Skeletal muscle tissue (tissue), 4 donors: ENCODE measurements around the gene IFI44L. TPM values are rescaled to one million over a fixed set of nuclear protein-coding genes. Genes with fewer than 3 reads are reported as not detected.
A peak's percentile ranks its signal among the peaks of the same experiment; 100 is the strongest.

Source experiments
- H3K27ac ChIP-seq: one replicate; pipeline ENCODE4 v1.7.0; 2013; ENCODE audit warnings: mild to moderate bottlenecking, low read depth, low read length, inconsistent platforms
- H3K27me3 ChIP-seq, 3 donors: one replicate each; pipeline ENCODE4 v1.7.0; 2013; ENCODE audit warnings: low read length in 3 of 3; ENCODE audit not compliant: control insufficient read depth in 3 of 3, insufficient read depth in 3 of 3
- H3K36me3 ChIP-seq, 3 donors: one replicate each; pipeline ENCODE4 v1.7.0; 2013; ENCODE audit warnings: low read length in 3 of 3; ENCODE audit not compliant: control insufficient read depth in 3 of 3, insufficient read depth in 3 of 3
- H3K4me1 ChIP-seq, 3 donors: one replicate each; pipeline ENCODE4 v1.7.0; 2013; ENCODE audit warnings: low read length in 3 of 3, mild to moderate bottlenecking in 3 of 3; ENCODE audit not compliant: control insufficient read depth in 3 of 3, insufficient read depth in 3 of 3
- H3K4me3 ChIP-seq, 3 donors: one replicate each; pipeline ENCODE4 v1.7.0; 2013; ENCODE audit warnings: low read length in 3 of 3
- H3K9ac ChIP-seq, 3 donors: one replicate each; pipeline ENCODE4 v1.7.0; 2013; ENCODE audit warnings: low read length in 3 of 3, mild to moderate bottlenecking in 3 of 3, moderate library complexity in 2 of 3, low read depth in 1 of 3
- H3K9me3 ChIP-seq, 3 donors: one replicate each; pipeline ENCODE4 v1.7.0; 2013; ENCODE audit warnings: low read length in 3 of 3; ENCODE audit not compliant: control insufficient read depth in 3 of 3
- total RNA-seq: library from RNA; depleted of rRNA; stranded (reverse); fragments of >200 nt; gene quantifications from one replicate; pipeline ENCODE4 v1.2.3, GENCODE V29; 2014
- donor health status: Osteomylitis.

Gene IFI44L
- total RNA-seq, 1 donor from 2014 or later = 7.3 TPM

DNA sequence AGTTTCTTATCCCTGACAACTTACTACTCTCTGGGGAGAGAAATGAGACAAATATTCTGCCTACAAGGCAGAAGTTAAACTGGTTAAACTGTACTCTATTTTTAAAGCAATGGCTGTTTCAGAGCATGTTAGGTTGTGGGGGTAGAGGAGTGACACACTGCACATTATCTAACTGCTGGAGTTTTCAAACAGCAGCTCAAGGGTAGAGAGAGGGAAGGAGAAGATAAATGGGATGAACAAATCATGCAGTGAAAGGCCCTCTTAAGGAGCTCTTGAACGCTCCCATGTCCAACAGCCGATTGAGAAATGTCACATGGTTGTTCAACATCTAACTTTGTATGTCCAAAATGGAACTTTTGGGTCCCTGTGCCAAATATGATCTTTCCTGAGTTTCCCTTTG is 14.0 kb upstream of the IFI44L start:
- Histone ChIP-seq H3K9ac (no peak overlapping the region), H3K4me1 (no peaks in the 10 kb centered on the region), H3K4me3 (no peak overlapping the region), H3K36me3 (no peaks in the 10 kb centered on the region), H3K27me3 (no peaks in the 10 kb centered on the region), H3K9me3 (no peaks in the 10 kb centered on the region), H3K27ac (no peak overlapping the region)

DNA sequence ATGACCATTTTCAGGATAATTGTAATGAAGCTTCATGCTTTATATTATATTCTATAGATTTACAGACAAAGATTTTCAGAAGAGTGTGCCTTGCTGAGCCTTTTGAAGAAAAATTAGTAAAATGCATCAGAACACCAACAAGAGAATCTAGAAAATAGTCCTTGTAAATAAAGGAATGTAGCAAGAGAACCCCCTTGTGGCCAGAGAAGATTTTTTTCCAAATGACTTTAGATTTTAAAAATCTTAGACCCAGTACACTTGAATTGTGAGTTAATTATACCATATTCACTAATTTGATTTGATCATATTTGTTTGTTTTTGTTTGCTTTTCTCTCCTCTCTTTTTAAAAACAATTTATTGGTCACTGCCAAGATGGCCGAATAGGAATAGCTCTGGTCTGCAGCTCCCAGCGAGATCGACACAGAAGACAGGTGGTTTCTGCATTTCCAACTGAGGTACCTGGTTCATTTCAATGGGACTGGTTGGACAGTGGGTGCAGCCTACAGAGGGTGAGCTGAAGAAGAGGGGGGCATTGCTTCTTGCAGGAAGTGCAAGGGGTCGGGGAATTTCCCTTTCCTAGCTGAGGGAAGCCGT is 12.8 kb upstream of the IFI44L start:
- no peak overlapping the region for H3K27ac ChIP-seq
- H3K36me3 ChIP-seq = no peaks in the 10 kb centered on the region
- H3K4me3 ChIP-seq = no peak overlapping the region
- H3K9ac ChIP-seq = no peak overlapping the region
- H3K27me3 ChIP-seq = no peaks in the 10 kb centered on the region
- H3K9me3 ChIP-seq = no peaks in the 10 kb centered on the region
- H3K4me1 ChIP-seq = no peaks in the 10 kb centered on the region

DNA sequence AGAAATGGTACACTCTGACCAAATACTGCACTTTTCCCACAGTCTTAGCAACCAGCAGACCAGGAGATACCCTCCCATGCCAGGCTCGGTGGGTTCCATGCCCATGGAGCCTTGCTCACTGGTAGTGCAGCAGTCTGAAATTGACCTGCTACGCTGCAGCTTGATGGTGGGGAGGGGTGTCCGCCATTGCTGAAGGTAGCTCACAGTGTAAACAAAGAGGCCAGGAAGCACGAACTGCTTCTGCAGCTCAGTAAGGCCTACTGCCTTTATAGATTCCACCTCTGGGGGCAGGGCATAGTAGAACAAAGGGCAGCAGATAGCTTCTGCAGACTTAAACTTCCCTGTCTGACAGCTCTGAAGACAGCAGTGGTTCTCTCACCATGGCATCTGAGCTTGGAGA is 12.3 kb upstream of the IFI44L start:
- no peaks in the 10 kb centered on the region for H3K27me3 ChIP-seq
- H3K9me3 ChIP-seq = no peaks in the 10 kb centered on the region
- H3K9ac ChIP-seq = no peak overlapping the region
- no peaks in the 10 kb centered on the region for H3K36me3 ChIP-seq
- H3K4me3 ChIP-seq = no peak overlapping the region
- no peaks in the 10 kb centered on the region for H3K4me1 ChIP-seq
- H3K27ac ChIP-seq = no peak overlapping the region

- Histone ChIP-seq H3K4me1 (peaks cover 8 to 15% (median 10%) of the 10 kb centered on the region in 3 donors), H3K36me3 (no peaks in the 10 kb centered on the region), H3K9ac (no peak overlapping the region), H3K4me3 (peak overlapping the region; percentile 52 to 63 (median 56)), H3K9me3 (no peaks in the 10 kb centered on the region), H3K27ac (no peak overlapping the region), H3K27me3 (no peaks in the 10 kb centered on the region)
These were observed 2.6 kb upstream of the IFI44L start for GRCh38 chr1:78617615-78618026.

GRCh38 chr1:78619032-78619431 is 1.2 kb upstream of the IFI44L start:
- H3K9ac ChIP-seq = peak overlapping the region in 2 of 3 donors; percentile 7 to 66
- H3K4me3 ChIP-seq = peak overlapping the region; percentile 13 to 68 (median 57)
- peaks cover 8 to 15% (median 10%) of the 10 kb centered on the region in 3 donors for H3K4me1 ChIP-seq
- no peaks in the 10 kb centered on the region for H3K36me3 ChIP-seq
- peak overlapping the region; percentile 43 for H3K27ac ChIP-seq
- no peaks in the 10 kb centered on the region for H3K27me3 ChIP-seq
- H3K9me3 ChIP-seq = no peaks in the 10 kb centered on the region

GRCh38 chr1:78619446-78619802 is 824 bp upstream of the IFI44L start:
- Histone ChIP-seq H3K4me1 (peaks cover 8 to 15% (median 10%) of the 10 kb centered on the region in 3 donors), H3K4me3 (peak overlapping the region; percentile 13 to 68 (median 57)), H3K27ac (peak overlapping the region; percentile 43), H3K9me3 (no peaks in the 10 kb centered on the region), H3K27me3 (no peaks in the 10 kb centered on the region), H3K9ac (peak overlapping the region; percentile 43 to 66 (median 46)), H3K36me3 (no peaks in the 10 kb centered on the region)

- no peaks in the 10 kb centered on the region for H3K27me3 ChIP-seq
- H3K4me1 ChIP-seq = peaks cover 8 to 15% (median 10%) of the 10 kb centered on the region in 3 donors
- H3K4me3 ChIP-seq = peak overlapping the region; percentile 13 to 68 (median 57)
- peak overlapping the region; percentile 46 to 66 (median 51) for H3K9ac ChIP-seq
- no peaks in the 10 kb centered on the region for H3K9me3 ChIP-seq
- no peaks in the 10 kb centered on the region for H3K36me3 ChIP-seq
- peak overlapping the region; percentile 43 for H3K27ac ChIP-seq
These were observed 418 bp downstream of the IFI44L start for GRCh38 chr1:78620666-78621065.

- peaks cover 8 to 15% (median 10%) of the 10 kb centered on the region in 3 donors for H3K4me1 ChIP-seq
- no peak overlapping the region for H3K9ac ChIP-seq
- peak overlapping the region in 1 of 3 donors; percentile 9 for H3K4me3 ChIP-seq
- no peaks in the 10 kb centered on the region for H3K9me3 ChIP-seq
- H3K27me3 ChIP-seq = no peaks in the 10 kb centered on the region
- H3K27ac ChIP-seq = no peak overlapping the region
- H3K36me3 ChIP-seq = no peaks in the 10 kb centered on the region
These were observed 2.3 kb downstream of the IFI44L start for GRCh38 chr1:78622548-78622947.

- Histone ChIP-seq H3K9me3 (no peaks in the 10 kb centered on the region), H3K9ac (no peak overlapping the region), H3K27me3 (no peaks in the 10 kb centered on the region), H3K4me3 (no peak overlapping the region), H3K4me1 (peaks cover 5 to 11% (median 7%) of the 10 kb centered on the region in 3 donors), H3K36me3 (no peaks in the 10 kb centered on the region), H3K27ac (no peak overlapping the region)
These were observed 3.8 kb downstream of the IFI44L start for GRCh38 chr1:78624035-78624434.

DNA sequence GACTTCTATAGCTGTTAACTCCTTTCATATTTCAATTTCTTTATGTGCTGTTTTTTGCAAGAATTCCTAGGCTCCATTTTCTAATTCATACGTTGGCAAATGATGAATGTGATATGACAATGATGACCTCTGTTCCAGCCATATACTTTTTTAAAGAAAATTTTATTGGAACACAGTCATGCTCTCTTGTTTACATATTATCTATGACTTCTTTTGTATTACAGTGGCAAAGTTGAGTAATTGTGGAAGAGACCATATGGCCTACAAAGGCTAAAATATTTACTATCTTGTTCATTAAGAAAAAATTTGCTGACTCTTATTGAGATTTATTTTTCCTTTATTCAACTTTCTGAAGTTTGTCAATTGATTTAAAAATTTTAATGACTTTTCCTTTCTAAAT is 7.1 kb downstream of the IFI44L start:
- no peak overlapping the region for H3K9ac ChIP-seq
- no peaks in the 10 kb centered on the region for H3K4me1 ChIP-seq
- H3K4me3 ChIP-seq = no peak overlapping the region
- H3K9me3 ChIP-seq = no peaks in the 10 kb centered on the region
- H3K36me3 ChIP-seq = no peaks in the 10 kb centered on the region
- no peaks in the 10 kb centered on the region for H3K27me3 ChIP-seq
- H3K27ac ChIP-seq = no peak overlapping the region
